MCF 10A (cell line): ENCODE data around the gene MLLT3. TPM values are rescaled to one million over a fixed set of nuclear protein-coding genes. Genes with fewer than 3 reads are reported as not detected.

Experiments used
- Bru-seq: library from RNA; stranded (reverse); fragments of 400-500 nt; gene quantifications from one replicate; lab custom pipeline; 2021; lab: Mats Ljungman, UMichigan
- BruChase-seq, 2 experiments: library from RNA; stranded (reverse); fragments of 400-500 nt; gene quantifications; one replicate each; lab custom pipeline; 2021; lab: Mats Ljungman, UMichigan
- BruUV-seq: library from RNA; stranded (reverse); fragments of 400-500 nt; replicated peaks from 2 replicates; lab custom pipeline; 2021; lab: Mats Ljungman, UMichigan
- CTCF ChIA-PET: fragments of 300-600 bp; sonication (Branson Sonifier 250); formaldehyde crosslinking; extraction: SDS; loops from one replicate; lab custom pipeline; 2021; ENCODE audit warnings: antibody characterized with exemption, inconsistent platforms; lab: Yijun Ruan, JAX
- POLR2A ChIA-PET: fragments of 300-600, 350-650 bp; sonication (Branson Sonifier 250); formaldehyde crosslinking; extraction: SDS; loops from one replicate; lab custom pipeline; 2020; ENCODE audit warnings: antibody characterized with exemption, inconsistent platforms; lab: Yijun Ruan, JAX
- DNase-seq: peaks from one replicate; pipeline ENCODE4 v3.0.0-alpha.2; 2018; ENCODE audit not compliant: unreplicated experiment
- H3K27ac Mint-ChIP-seq: one replicate; pipeline ENCODE4 v1.8.0; 2022; ENCODE audit warnings: mild to moderate bottlenecking, low read depth, mixed read lengths; ENCODE audit not compliant: unreplicated experiment
- H3K27me3 Mint-ChIP-seq: one replicate; pipeline ENCODE4 v1.8.0; 2022; ENCODE audit warnings: mixed read lengths; ENCODE audit not compliant: insufficient read depth, unreplicated experiment
- H3K36me3 Mint-ChIP-seq: one replicate; pipeline ENCODE4 v1.8.0; 2022; ENCODE audit warnings: mild to moderate bottlenecking, moderate library complexity, mixed read lengths; ENCODE audit not compliant: insufficient read depth, unreplicated experiment
- H3K4me1 Mint-ChIP-seq: one replicate; pipeline ENCODE4 v1.8.0; 2022; ENCODE audit warnings: mixed read lengths; ENCODE audit not compliant: insufficient read depth, unreplicated experiment
- H3K4me3 Mint-ChIP-seq: one replicate; pipeline ENCODE4 v1.8.0; 2022; ENCODE audit warnings: mild to moderate bottlenecking, moderate library complexity, mixed read lengths; ENCODE audit not compliant: unreplicated experiment
- H3K9me3 Mint-ChIP-seq: one replicate; pipeline ENCODE4 v1.8.0; 2022; ENCODE audit warnings: mixed read lengths; ENCODE audit not compliant: unreplicated experiment
- intact Hi-C: fragments of 100-400 bp; cut with micrococcal nuclease; formaldehyde crosslinking; loops from 2 replicates; pipeline ENCODE4 v1.14.1; 2022
- long read RNA-seq: library from polyadenylated mRNA; stranded (forward); transcript quantifications from one replicate; pipeline ENCODE4 v2.0.0, GENCODE V29; 2022
- total RNA-seq: library from RNA; stranded (reverse); gene quantifications from 2 replicates; pipeline ENCODE4 v1.2.3, GENCODE V29; 2022
- TF ChIP-seq, protein P1 (sequence below): fragments of 200-600 bp; IDR thresholded peaks from one replicate; pipeline ENCODE4 v1.8.0; 2022; ENCODE audit warnings: antibody characterized with exemption, mild to moderate bottlenecking; ENCODE audit not compliant: unreplicated experiment

MLLT3 gene
- 0.66 and 1.2 TPM in 2 replicates for total RNA-seq
- percentile 23 among the genes with signal in this experiment for Bru-seq, nascent RNA
- percentile 17 among the genes with signal in this experiment for BruChase-seq, experiment 1, labeled RNA remaining after a 6-hour chase
- BruChase-seq, experiment 2, labeled RNA remaining after a 2-hour chase = percentile 24 among the genes with signal in this experiment
- long read RNA-seq = 0 reads

DNA sequence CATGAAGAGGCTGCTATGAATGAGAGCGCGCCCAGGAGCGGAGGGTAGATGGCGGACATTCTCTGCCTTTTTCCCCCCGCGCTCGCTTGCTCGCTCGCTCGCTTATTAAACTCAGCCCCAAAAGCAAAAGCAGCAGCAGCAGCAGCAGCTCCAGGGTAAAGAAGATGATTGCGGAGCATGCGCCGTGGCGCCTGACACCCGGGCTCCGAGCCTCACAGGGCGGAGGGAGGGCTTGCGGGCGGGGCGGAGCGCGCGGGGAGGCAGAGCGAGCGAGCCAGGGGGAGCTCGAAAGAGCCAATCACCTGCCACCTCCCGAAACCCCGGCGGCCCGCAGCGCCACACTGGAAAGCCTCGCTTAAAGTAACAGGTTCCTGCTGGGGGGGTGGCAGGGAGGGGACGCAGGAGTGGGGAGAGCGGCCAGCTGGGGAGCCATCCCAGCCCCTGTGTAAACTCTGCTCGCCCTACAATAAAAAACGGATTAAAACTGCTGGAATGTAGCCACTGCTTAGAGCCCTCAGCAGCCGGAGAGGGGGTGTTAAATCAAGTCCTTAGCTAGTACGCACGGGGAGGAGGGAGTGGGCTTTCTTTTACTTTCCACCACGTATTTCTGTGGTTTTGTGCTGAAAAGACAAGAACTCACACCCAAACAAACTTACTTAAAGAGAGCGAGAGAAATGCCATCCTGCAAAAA lies at the start of gene MLLT3:
Gene MLLT3 (minus strand): TSS at position 170 of the 691 bp plus-strand sequence.
- ChIA-PET CTCF (interaction anchor here (0.6 to 4.3 kb wide), 16 partner anchors 23 to 695 kb away, joined by 3 to 24 read pairs (median 4); partner anchors contain the start of gene FOCAD), POLR2A (interaction anchor here (0.8 to 4.1 kb wide), 10 partner anchors 10 to 303 kb away, joined by 3 to 52 read pairs (median 4); partner anchors contain the start of gene FOCAD)
- Mint-ChIP-seq H3K4me1 (peaks cover 20% of the 10 kb centered on the region), H3K9me3 (no peaks in the 10 kb centered on the region), H3K36me3 (no peaks in the 10 kb centered on the region), H3K27ac (peak within 1 kb of the TSS; percentile 42), H3K27me3 (peaks cover 50% of the 10 kb centered on the region), H3K4me3 (peak within 1 kb of the TSS; percentile 81)
- BruUV-seq = no TSS peak
- TF ChIP-seq, protein P1, sequence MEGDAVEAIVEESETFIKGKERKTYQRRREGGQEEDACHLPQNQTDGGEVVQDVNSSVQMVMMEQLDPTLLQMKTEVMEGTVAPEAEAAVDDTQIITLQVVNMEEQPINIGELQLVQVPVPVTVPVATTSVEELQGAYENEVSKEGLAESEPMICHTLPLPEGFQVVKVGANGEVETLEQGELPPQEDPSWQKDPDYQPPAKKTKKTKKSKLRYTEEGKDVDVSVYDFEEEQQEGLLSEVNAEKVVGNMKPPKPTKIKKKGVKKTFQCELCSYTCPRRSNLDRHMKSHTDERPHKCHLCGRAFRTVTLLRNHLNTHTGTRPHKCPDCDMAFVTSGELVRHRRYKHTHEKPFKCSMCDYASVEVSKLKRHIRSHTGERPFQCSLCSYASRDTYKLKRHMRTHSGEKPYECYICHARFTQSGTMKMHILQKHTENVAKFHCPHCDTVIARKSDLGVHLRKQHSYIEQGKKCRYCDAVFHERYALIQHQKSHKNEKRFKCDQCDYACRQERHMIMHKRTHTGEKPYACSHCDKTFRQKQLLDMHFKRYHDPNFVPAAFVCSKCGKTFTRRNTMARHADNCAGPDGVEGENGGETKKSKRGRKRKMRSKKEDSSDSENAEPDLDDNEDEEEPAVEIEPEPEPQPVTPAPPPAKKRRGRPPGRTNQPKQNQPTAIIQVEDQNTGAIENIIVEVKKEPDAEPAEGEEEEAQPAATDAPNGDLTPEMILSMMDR = no peak
- intact Hi-C loops = loop anchor here (1.0 to 10.0 kb wide), 6 partner anchors 62 to 1128 kb away; partner anchors contain the start of gene FOCAD
- peak; percentile 90 for DNase-seq

DNA sequence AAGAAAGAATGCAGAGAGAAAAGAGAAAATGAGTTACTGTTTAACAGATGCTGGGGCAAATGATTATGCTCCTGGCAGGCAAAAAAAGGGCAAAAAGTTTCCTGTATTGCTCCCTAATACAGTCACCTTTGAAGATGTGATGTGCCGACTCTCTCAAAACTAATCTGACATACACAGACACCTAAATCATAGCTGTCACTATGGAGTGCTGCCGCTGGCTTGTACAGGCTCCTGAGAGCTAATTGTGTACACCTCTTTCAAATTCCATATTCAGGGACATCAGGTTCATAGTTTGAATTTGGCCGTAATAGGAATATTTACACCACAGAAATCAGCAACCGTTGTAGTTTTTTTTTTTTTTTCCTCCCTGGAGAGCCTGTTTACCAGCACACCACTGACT lies 49.3 kb upstream of the MLLT3 start:
- Mint-ChIP-seq H3K4me1 (no peaks in the 10 kb centered on the region), H3K36me3 (no peaks in the 10 kb centered on the region), H3K27ac (no peak overlapping the region), H3K9me3 (no peaks in the 10 kb centered on the region), H3K27me3 (peaks cover 14% of the 10 kb centered on the region), H3K4me3 (no peak overlapping the region)
- no peak for DNase-seq
- POLR2A ChIA-PET = interaction anchor here (1.1 kb wide), 1 partner anchor 12 kb away, joined by 4 read pairs; no protein-coding TSS in a partner anchor
- intact Hi-C loops = no loop called here
- CTCF ChIA-PET = interaction anchor here (0.7 to 2.6 kb wide), 2 partner anchors 13 to 745 kb away, joined by 3 to 13 read pairs; no protein-coding TSS in a partner anchor
- no TSS peak for BruUV-seq
- TF ChIP-seq, protein P1 = no peak

DNA sequence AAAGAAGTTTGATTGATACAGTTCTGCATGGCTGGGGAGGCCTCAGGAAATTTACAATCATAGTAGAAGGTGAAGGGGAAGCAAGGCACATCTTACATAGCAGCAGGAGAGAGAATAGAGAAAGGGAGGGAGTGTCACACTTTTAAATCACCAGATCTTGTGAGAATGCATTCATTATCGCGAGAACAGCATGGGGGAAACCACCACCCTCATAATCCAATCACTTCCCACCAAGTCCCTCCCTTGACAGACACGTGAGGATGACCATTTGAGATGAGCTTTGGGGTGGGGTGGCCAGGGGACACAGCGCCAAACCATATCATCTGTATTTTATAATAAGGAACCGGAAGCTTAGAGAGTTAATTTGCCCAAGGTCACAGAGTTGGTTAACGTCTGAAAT lies 48.1 kb upstream of the MLLT3 start:
- Mint-ChIP-seq H3K4me3 (no peak overlapping the region), H3K36me3 (no peaks in the 10 kb centered on the region), H3K9me3 (no peaks in the 10 kb centered on the region), H3K4me1 (no peaks in the 10 kb centered on the region), H3K27ac (no peak overlapping the region), H3K27me3 (peaks cover 22% of the 10 kb centered on the region)
- no TSS peak for BruUV-seq
- CTCF ChIA-PET = interaction anchor here (2.6 kb wide), 1 partner anchor 11 kb away, joined by 13 read pairs; no protein-coding TSS in a partner anchor
- intact Hi-C loops = no loop called here
- DNase-seq = no peak
- POLR2A ChIA-PET = no interaction called here
- TF ChIP-seq, protein P1 = no peak

DNA sequence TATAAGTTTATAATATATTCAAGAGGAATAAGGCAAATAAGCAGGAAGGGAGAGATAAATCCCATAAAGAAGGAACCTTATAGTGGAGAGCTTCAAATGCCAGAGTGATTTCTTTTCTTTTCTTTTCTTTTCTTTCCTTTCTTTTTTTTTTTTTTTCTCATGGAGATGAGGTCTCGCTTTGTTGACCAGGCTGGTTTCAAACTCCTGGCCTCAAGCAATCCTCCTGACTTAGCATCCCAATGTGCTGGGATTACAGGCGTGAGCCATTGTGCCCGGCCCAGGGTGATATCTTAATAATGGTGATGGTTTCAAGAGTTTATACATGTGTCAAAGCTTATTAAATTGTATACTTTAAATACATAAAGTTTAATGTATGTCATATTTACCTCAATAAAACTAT lies 42.2 kb upstream of the MLLT3 start:
- BruUV-seq = no TSS peak
- TF ChIP-seq, protein P1 = no peak
- H3K27me3 Mint-ChIP-seq = peaks cover 32% of the 10 kb centered on the region

More for the DNA sequence above, 42.2 kb upstream of the MLLT3 start:
- no peaks in the 10 kb centered on the region for H3K9me3 Mint-ChIP-seq
- DNase-seq = no peak
- no peaks in the 10 kb centered on the region for H3K4me1 Mint-ChIP-seq
- intact Hi-C loops = no loop called here
- POLR2A ChIA-PET = interaction anchor here (1.0 kb wide), 1 partner anchor 21 kb away, joined by 4 read pairs; no protein-coding TSS in a partner anchor
- no peak overlapping the region for H3K27ac Mint-ChIP-seq
- CTCF ChIA-PET = no interaction called here
- H3K4me3 Mint-ChIP-seq = no peak overlapping the region
- no peaks in the 10 kb centered on the region for H3K36me3 Mint-ChIP-seq
